HG02610 (cell line): ENCODE measurements around the gene SEZ6L2.
"Not testable (repeated sequence)": the region's sequence is repeated elsewhere in the genome, so short reads cannot be mapped to it uniquely, and the experiment has no call there.

Experiments
- ATAC-seq: cut with Tn5 transposase; IDR thresholded peaks from one replicate; pipeline ENCODE4 v1.9.1; 2021; ENCODE audit warnings: mild to moderate bottlenecking, moderate library complexity; ENCODE audit not compliant: unreplicated experiment

The SEZ6L2 gene

GRCh38 chr16:29891525-29892457 is 7.6 kb downstream of the SEZ6L2 start:
- no peak for ATAC-seq

- not testable (repeated sequence) for ATAC-seq
These were observed 10.0 kb downstream of the SEZ6L2 start for GRCh38 chr16:29889372-29889771.

GRCh38 chr16:29883987-29884386 is 15.4 kb downstream of the SEZ6L2 start:
- no peak for ATAC-seq

- no peak for ATAC-seq
These were observed 18.3 kb downstream of the SEZ6L2 start for GRCh38 chr16:29881050-29881449.

- no peak for ATAC-seq
These were observed 21.2 kb downstream of the SEZ6L2 start for GRCh38 chr16:29878172-29878571.

- ATAC-seq = no peak
These were observed 21.9 kb downstream of the SEZ6L2 start for GRCh38 chr16:29877266-29877961.

GRCh38 chr16:29876594-29877249 is 22.6 kb downstream of the SEZ6L2 start:
- no peak for ATAC-seq

GRCh38 chr16:29876217-29876593 is 23.1 kb downstream of the SEZ6L2 start:
- ATAC-seq = no peak

- no peak for ATAC-seq
These were observed 24.1 kb downstream of the SEZ6L2 start for GRCh38 chr16:29875206-29875605.

- no peak for ATAC-seq
These were observed 26.0 kb downstream of the SEZ6L2 start for GRCh38 chr16:29873319-29873718.

- ATAC-seq = no peak
These were observed 27.4 kb downstream of the SEZ6L2 start for GRCh38 chr16:29871822-29872546.

- not testable (repeated sequence) for ATAC-seq
These were observed 30.3 kb downstream of the SEZ6L2 start for GRCh38 chr16:29869067-29869466.

GRCh38 chr16:29868396-29869009 is 30.8 kb downstream of the SEZ6L2 start:
- no peak for ATAC-seq

- ATAC-seq = no peak
These were observed 35.1 kb downstream of the SEZ6L2 start for GRCh38 chr16:29864205-29864604.

GRCh38 chr16:29863669-29863984 is 35.7 kb downstream of the SEZ6L2 start:
- no peak for ATAC-seq

GRCh38 chr16:29862884-29863668 is 36.3 kb downstream of the SEZ6L2 start, which contains the start of gene CDIPT:
TSS of gene CDIPT (minus strand) at chr16:29863226. CDS start at chr16:29862857, 369 bp downstream.
- ATAC-seq = peak; percentile 96

GRCh38 chr16:29862383-29862883 is 36.9 kb downstream of the SEZ6L2 start:
- ATAC-seq = no peak

GRCh38 chr16:29860218-29860617 is 39.1 kb downstream of the SEZ6L2 start:
- no peak for ATAC-seq

- no peak for ATAC-seq
These were observed 40.4 kb downstream of the SEZ6L2 start for GRCh38 chr16:29858974-29859373.
